Heart left ventricle (tissue), 13 donors: ENCODE data around the gene TAF1B.

Experiments
- CTCF ChIP-seq, 12 donors: fragments of 200-600 bp; sonication (generic) in 4 of 12; IDR thresholded peaks; one replicate each; pipeline versions ENCODE4 v1.5.0 to v1.8.0; 2018 to 2022; ENCODE audit warnings: antibody characterized with exemption in 12 of 12, mild to moderate bottlenecking in 5 of 12
- POLR2A ChIP-seq, 2 donors: fragments of 450-650 bp; IDR thresholded peaks; one replicate each; pipeline ENCODE4 v1.6.1; 2017; ENCODE audit warnings: antibody characterized with exemption in 2 of 2, mild to moderate bottlenecking in 2 of 2, moderate library complexity in 2 of 2
- donor health status: ischemic (EF 13 %, LVEDD 7.1; RV severe dilation, severe dysfunction).
- donor health status: DM: no; HTN: yes; CAD: no.
- donor health status: DM: no; HTN: no; CAD: no.
- donor health status: ischemic (EF 25% LVEDD 6.9; RV normal size, moderate dysfunction).
- donor health status: ischemic (EF 25% LVEDD 5.7; RV mildly dilated, moderate dysfunction).
- donor health status: ischemic (EF 35%, LVEDD 5.7; RV mildly dilated, moderate dysfunction).
- donor health status: nonischemic (EF 11% LVEDD 7.7; RV severe dilation, severe dysfunction).
- donor health status: DM: yes; HTN: yes; CAD: no.
- donor health status: PGD.
- donor health status: ischemic (EF 29% LVEDD 5.4; RV normal size, mild dysfunction).
- donor health status: nonischemic (EF 23%, LVEDD 6.1; RV moderate dilation, normal function).

DNA sequence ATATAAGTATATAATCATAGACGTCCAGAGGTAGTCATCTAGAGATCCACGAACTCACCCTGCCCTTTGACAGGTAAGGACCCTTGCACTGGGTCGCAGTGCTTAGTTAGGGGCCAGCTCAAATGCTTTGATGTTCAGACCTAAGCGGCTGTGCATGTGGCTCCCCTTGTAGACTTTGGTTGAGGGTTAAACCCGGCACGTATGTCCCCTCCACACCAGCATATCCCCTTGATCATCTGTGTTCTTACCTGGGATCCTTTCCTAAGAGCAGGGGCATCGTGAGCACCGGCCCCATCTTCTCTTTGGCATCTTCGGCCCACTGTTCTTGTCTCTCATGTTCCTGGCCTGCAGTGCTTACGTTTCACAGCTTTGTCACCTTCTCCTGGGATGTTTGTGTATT lies 139.6 kb downstream of the TAF1B start:
- no peak for TF ChIP-seq CTCF (IDR thresholded peaks at IDR 0.05)
- TF ChIP-seq POLR2A (IDR thresholded peaks at IDR 0.05): no peak
